ENCODE results near the gene C4orf46. TPM values are rescaled to one million over a fixed set of nuclear protein-coding genes. Genes with fewer than 3 reads are reported as not detected.
"Not testable (repeated sequence)": the region's sequence is repeated elsewhere in the genome, so short reads cannot be mapped to it uniquely, and the experiment has no call there.

Gene C4orf46
- total RNA-seq, result 4.4 and 6.5 TPM in 2 replicates

GRCh38 chr4:158671665-158671914 lies at the start of gene C4orf46:
Gene C4orf46 (minus strand): TSS chr4:158671887. CDS start chr4:158671801, 86 bp downstream.
- DNase-seq (ENCODE audit: low read depth in 2 of 2), result no peak

- no peak for DNase-seq (ENCODE audit: low read depth in 2 of 2)
These were observed 44.1 kb upstream of the C4orf46 start for GRCh38 chr4:158715802-158716201.

GRCh38 chr4:158714937-158715336 lies 43.2 kb upstream of the C4orf46 start:
- no peak for DNase-seq (ENCODE audit: low read depth in 2 of 2)

GRCh38 chr4:158712622-158713021 lies 40.9 kb upstream of the C4orf46 start:
- not testable (repeated sequence) for DNase-seq (ENCODE audit: low read depth in 2 of 2)

GRCh38 chr4:158710814-158711213 lies 39.1 kb upstream of the C4orf46 start:
- peak; percentile 14 to 40 for DNase-seq (ENCODE audit: low read depth in 2 of 2)

GRCh38 chr4:158704274-158704673 lies 32.6 kb upstream of the C4orf46 start:
- DNase-seq (ENCODE audit: low read depth in 2 of 2), result no peak

- no peak for DNase-seq (ENCODE audit: low read depth in 2 of 2)
These were observed 17.1 kb upstream of the C4orf46 start for GRCh38 chr4:158688813-158689212.

- no peak for DNase-seq (ENCODE audit: low read depth in 2 of 2)
These were observed 10.4 kb upstream of the C4orf46 start for GRCh38 chr4:158682066-158682465.

- DNase-seq (ENCODE audit: low read depth in 2 of 2), result no peak
These were observed 9.9 kb upstream of the C4orf46 start for GRCh38 chr4:158681629-158682028.

- no peak for DNase-seq (ENCODE audit: low read depth in 2 of 2)
These were observed 7.1 kb upstream of the C4orf46 start for GRCh38 chr4:158678767-158679166.

GRCh38 chr4:158676076-158676475 lies 4.4 kb upstream of the C4orf46 start:
- no peak for DNase-seq (ENCODE audit: low read depth in 2 of 2)

- no peak for DNase-seq (ENCODE audit: low read depth in 2 of 2)
These were observed 1.9 kb upstream of the C4orf46 start for GRCh38 chr4:158673633-158674032.

GRCh38 chr4:158671915-158672806 lies 474 bp upstream of the C4orf46 start, which contains the start of gene ETFDH:
Gene ETFDH (plus strand): TSS chr4:158672296. CDS start chr4:158672457, 161 bp downstream.
- DNase-seq (ENCODE audit: low read depth in 2 of 2), result peak; percentile 99

GRCh38 chr4:158670975-158671664 lies 567 bp downstream of the C4orf46 start:
- DNase-seq (ENCODE audit: low read depth in 2 of 2), result peak; percentile 56 to 82

GRCh38 chr4:158669310-158669709 lies 2.4 kb downstream of the C4orf46 start:
- no peak for DNase-seq (ENCODE audit: low read depth in 2 of 2)

GRCh38 chr4:158667651-158668198 lies 4.0 kb downstream of the C4orf46 start:
- peak; percentile 3 to 57 for DNase-seq (ENCODE audit: low read depth in 2 of 2)

- DNase-seq (ENCODE audit: low read depth in 2 of 2), result no peak
These were observed 4.8 kb downstream of the C4orf46 start for GRCh38 chr4:158666892-158667291.

- DNase-seq (ENCODE audit: low read depth in 2 of 2), result no peak
These were observed 6.9 kb downstream of the C4orf46 start for GRCh38 chr4:158664806-158665205.

GRCh38 chr4:158663707-158664625 lies 7.7 kb downstream of the C4orf46 start:
- DNase-seq (ENCODE audit: low read depth in 2 of 2), result not testable (repeated sequence)

- DNase-seq (ENCODE audit: low read depth in 2 of 2), result not testable (repeated sequence)
These were observed 8.4 kb downstream of the C4orf46 start for GRCh38 chr4:158663255-158663654.

GRCh38 chr4:158657291-158657690 lies 14.4 kb downstream of the C4orf46 start:
- no peak for DNase-seq (ENCODE audit: low read depth in 2 of 2)

Data from lung microvascular endothelial cell (primary cell).